Thyroid gland (tissue), 4 donors: ENCODE data around the gene RCVRN. TPM values are rescaled to one million over a fixed set of nuclear protein-coding genes. Genes with fewer than 3 reads are reported as not detected.

Experiments
- DNase-seq, 2 donors: peaks; one replicate each; pipeline ENCODE4 v3.0.0-alpha.2; 2019
- H3K27ac ChIP-seq, 3 donors: fragments of 200-600 bp; sonication (generic); 1 replicate in 2 of 3; 2 replicates in 1 of 3; pipeline ENCODE4 v1.5.1; 2016 to 2019; ENCODE audit warnings: mild to moderate bottlenecking in 1 of 3, moderate library complexity in 1 of 3
- H3K27me3 ChIP-seq: fragments of 200-600 bp; sonication (generic); one replicate; pipeline ENCODE4 v1.5.1; 2019
- H3K36me3 ChIP-seq, 2 donors: fragments of 200-600 bp; sonication (generic); one replicate each; pipeline ENCODE4 v1.5.1; 2016 to 2019
- H3K4me1 ChIP-seq, 2 donors: fragments of 200-600 bp; sonication (generic); one replicate each; pipeline ENCODE4 v1.5.1; 2017 to 2019
- H3K4me3 ChIP-seq, 3 donors: fragments of 200-600 bp; sonication (generic); replicated peaks in 1 of 3; 1 replicate in 2 of 3; 2 replicates in 1 of 3; pipeline ENCODE4 v1.5.1; 2016; ENCODE audit warnings: mild to moderate bottlenecking in 1 of 3
- H3K9me3 ChIP-seq: fragments of 200-600 bp; sonication (generic); one replicate; pipeline ENCODE4 v1.5.1; 2017
- CTCF ChIP-seq, 6 experiments: fragments of 200-600 bp in 3 of 6; fragments of 450-650 bp in 3 of 6; sonication (generic) in 3 of 6; IDR thresholded peaks; one replicate each; pipeline ENCODE4 v1.5.1; 2016 to 2019; ENCODE audit warnings: antibody characterized with exemption in 6 of 6, mild to moderate bottlenecking in 2 of 6, inconsistent platforms in 1 of 6, moderate library complexity in 1 of 6
- POLR2A ChIP-seq, 2 donors: fragments of 450-650 bp; IDR thresholded peaks; one replicate each; pipeline ENCODE4 v1.6.1; 2017; ENCODE audit warnings: antibody characterized with exemption in 2 of 2, mild to moderate bottlenecking in 2 of 2, moderate library complexity in 1 of 2
- WGBS, 2 donors: methylation state at CpG; one replicate each; pipeline ENCODE4 v1.1.5; 2017; 5-methylcytosine and 5-hydroxymethylcytosine counted together
- intact Hi-C: fragments of 100-400 bp; cut with DNase I; formaldehyde crosslinking; loops from one replicate; pipeline ENCODE4 v1.15.1; 2023
- total RNA-seq, 4 donors: library from RNA; depleted of rRNA; stranded (reverse); fragments of >200 nt; gene quantifications; one replicate each; pipeline ENCODE4 v1.2.3, GENCODE V29; 2016

Gene RCVRN
- total RNA-seq, 4 donors from 2014 or later: not detected

GRCh38 chr17:9865586-9865985, 39.5 kb downstream of the RCVRN start:
- DNase-seq: no peak
- H3K36me3 ChIP-seq: no peaks in the 10 kb centered on the region
- no peak overlapping the region for H3K4me3 ChIP-seq
- no peaks in the 10 kb centered on the region for H3K9me3 ChIP-seq
- TF ChIP-seq POLR2A (IDR thresholded peaks at IDR 0.05): no peak
- H3K27me3 ChIP-seq: no peaks in the 10 kb centered on the region
- H3K4me1 ChIP-seq: no peaks in the 10 kb centered on the region
- 31 to 56% methylated on average over 1 of the region's 1 CpG for WGBS, 2 donors
- H3K27ac ChIP-seq: no peak overlapping the region
- intact Hi-C loops: no loop called here

- WGBS, 2 donors: 56 to 72% methylated on average over 4 of the region's 4 CpGs
- H3K36me3 ChIP-seq: no peaks in the 10 kb centered on the region
- TF ChIP-seq CTCF (IDR thresholded peaks at IDR 0.05) (no peak), POLR2A (IDR thresholded peaks at IDR 0.05) (no peak)
- intact Hi-C loops: no loop called here
- no peaks in the 10 kb centered on the region for H3K9me3 ChIP-seq
- no peaks in the 10 kb centered on the region for H3K27me3 ChIP-seq
- no peaks in the 10 kb centered on the region for H3K4me1 ChIP-seq
- no peak for DNase-seq
- H3K4me3 ChIP-seq: no peak overlapping the region
- no peak overlapping the region for H3K27ac ChIP-seq
Observed at GRCh38 chr17:9862949-9863348, 42.1 kb downstream of the RCVRN start.

- DNase-seq: no peak
- no peaks in the 10 kb centered on the region for H3K27me3 ChIP-seq
- no peak overlapping the region for H3K4me3 ChIP-seq
- intact Hi-C loops: no loop called here
- no peak overlapping the region for H3K27ac ChIP-seq
- no peaks in the 10 kb centered on the region for H3K36me3 ChIP-seq
- no peaks in the 10 kb centered on the region for H3K9me3 ChIP-seq
- WGBS, 2 donors: 96 to 100% methylated on average over 1 of the region's 1 CpG
- H3K4me1 ChIP-seq: no peaks in the 10 kb centered on the region
- no peak for TF ChIP-seq CTCF (IDR thresholded peaks at IDR 0.05)
- TF ChIP-seq POLR2A (IDR thresholded peaks at IDR 0.05): no peak
Observed at GRCh38 chr17:9862220-9862619, 42.9 kb downstream of the RCVRN start.

- Histone ChIP-seq H3K27ac (no peak overlapping the region), H3K36me3 (no peaks in the 10 kb centered on the region), H3K9me3 (no peaks in the 10 kb centered on the region), H3K27me3 (no peaks in the 10 kb centered on the region), H3K4me3 (no peak overlapping the region), H3K4me1 (no peaks in the 10 kb centered on the region)
- DNase-seq: no peak
- no peak for TF ChIP-seq POLR2A (IDR thresholded peaks at IDR 0.05)
- TF ChIP-seq CTCF (IDR thresholded peaks at IDR 0.05): no peak
- WGBS, 2 donors: 66 to 84% methylated on average over 7 of the region's 7 CpGs
- intact Hi-C loops: no loop called here
Observed at GRCh38 chr17:9860851-9861250, 44.2 kb downstream of the RCVRN start.

GRCh38 chr17:9859781-9860180, 45.3 kb downstream of the RCVRN start:
- no peaks in the 10 kb centered on the region for H3K27me3 ChIP-seq
- intact Hi-C loops: no loop called here
- H3K27ac ChIP-seq: no peak overlapping the region
- H3K4me1 ChIP-seq: no peaks in the 10 kb centered on the region
- no peak overlapping the region for H3K4me3 ChIP-seq
- DNase-seq: no peak
- WGBS, 2 donors: 87 to 88% methylated on average over 5 of the region's 5 CpGs
- no peaks in the 10 kb centered on the region for H3K36me3 ChIP-seq
- TF ChIP-seq CTCF (IDR thresholded peaks at IDR 0.05) (no peak), POLR2A (IDR thresholded peaks at IDR 0.05) (no peak)
- no peaks in the 10 kb centered on the region for H3K9me3 ChIP-seq

GRCh38 chr17:9855036-9855435, 50.0 kb downstream of the RCVRN start:
- H3K4me3 ChIP-seq: no peak overlapping the region
- no peak for DNase-seq
- TF ChIP-seq CTCF (IDR thresholded peaks at IDR 0.05) (no peak), POLR2A (IDR thresholded peaks at IDR 0.05) (no peak)
- no peaks in the 10 kb centered on the region for H3K9me3 ChIP-seq
- intact Hi-C loops: no loop called here
- H3K36me3 ChIP-seq: no peaks in the 10 kb centered on the region
- 83 to 88% methylated on average over 4 of the region's 4 CpGs for WGBS, 2 donors
- no peak overlapping the region for H3K27ac ChIP-seq
- H3K4me1 ChIP-seq: no peaks in the 10 kb centered on the region
- H3K27me3 ChIP-seq: no peaks in the 10 kb centered on the region
